GM21717 (cell line): ENCODE measurements around the gene CAMKMT.

Experiments
- ATAC-seq: cut with Tn5 transposase; IDR thresholded peaks from one replicate; pipeline ENCODE4 v1.9.1; 2021; ENCODE audit warnings: mild to moderate bottlenecking, moderate library complexity; ENCODE audit not compliant: unreplicated experiment

CAMKMT gene

GRCh38 chr2:44766777-44767176, 405.0 kb downstream of the CAMKMT start:
- ATAC-seq = no peak

- ATAC-seq = no peak
Observed at GRCh38 chr2:44767691-44768090, 405.9 kb downstream of the CAMKMT start.

GRCh38 chr2:44768438-44769236, 406.9 kb downstream of the CAMKMT start:
- ATAC-seq = no peak

- no peak for ATAC-seq
Observed at GRCh38 chr2:44769349-44770011, 407.7 kb downstream of the CAMKMT start.

GRCh38 chr2:44770221-44771195, 408.8 kb downstream of the CAMKMT start:
- no peak for ATAC-seq

GRCh38 chr2:44771522-44771921, 409.8 kb downstream of the CAMKMT start:
- ATAC-seq = no peak

GRCh38 chr2:44772131-44772530, 410.4 kb downstream of the CAMKMT start:
- ATAC-seq = no peak

- ATAC-seq = no peak
Observed at GRCh38 chr2:44772669-44773378, 411.1 kb downstream of the CAMKMT start.

- no peak for ATAC-seq
Observed at GRCh38 chr2:44774826-44775492, 413.2 kb downstream of the CAMKMT start.

- no peak for ATAC-seq
Observed at GRCh38 chr2:44777036-44777435, 415.3 kb downstream of the CAMKMT start.

- no peak for ATAC-seq
Observed at GRCh38 chr2:44777537-44777936, 415.8 kb downstream of the CAMKMT start.

GRCh38 chr2:44778221-44778654, 416.5 kb downstream of the CAMKMT start:
- ATAC-seq = peak; percentile 39

GRCh38 chr2:44778671-44779476, 417.1 kb downstream of the CAMKMT start:
- ATAC-seq = peak; percentile 94

- no peak for ATAC-seq
Observed at GRCh38 chr2:44779793-44780192, 418.0 kb downstream of the CAMKMT start.

- ATAC-seq = no peak
Observed at GRCh38 chr2:44780406-44780805, 418.7 kb downstream of the CAMKMT start.

- ATAC-seq = no peak
Observed at GRCh38 chr2:44785433-44785832, 423.7 kb downstream of the CAMKMT start.

- ATAC-seq = no peak
Observed at GRCh38 chr2:44786045-44786816, 424.5 kb downstream of the CAMKMT start.

GRCh38 chr2:44786817-44787214, 425.1 kb downstream of the CAMKMT start:
- no peak for ATAC-seq
